Hepatocyte (in vitro differentiated cells): Measurements from ENCODE around the gene GNAL. TPM values are rescaled to one million over a fixed set of nuclear protein-coding genes. Genes with fewer than 3 reads are reported as not detected.

Source experiments
- DNase-seq: peaks from one replicate; pipeline ENCODE4 v3.0.0-alpha.2; 2016; ENCODE audit warnings: low spot score
- H2AFZ ChIP-seq: fragments of 200-600 bp; sonication (generic); 2 replicates; pipeline ENCODE4 v1.6.0; 2016; ENCODE audit warnings: antibody characterized with exemption, mild to moderate bottlenecking
- H3K27ac ChIP-seq: fragments of 200-600 bp; sonication (generic); 2 replicates; pipeline ENCODE4 v1.5.1; 2016; ENCODE audit warnings: mild to moderate bottlenecking
- H3K27me3 ChIP-seq: fragments of 200-600 bp; sonication (generic); 2 replicates; pipeline ENCODE4 v1.6.1; 2016
- H3K36me3 ChIP-seq: fragments of 200-600 bp; sonication (generic); replicated peaks from 2 replicates; pipeline ENCODE4 v1.5.1; 2016; ENCODE audit warnings: low read depth; ENCODE audit not compliant: insufficient read depth
- H3K4me1 ChIP-seq: fragments of 200-600 bp; sonication (generic); 2 replicates; pipeline ENCODE4 v1.5.1; 2016; ENCODE audit warnings: mild to moderate bottlenecking, moderate library complexity; ENCODE audit not compliant: insufficient read depth
- H3K4me2 ChIP-seq: fragments of 200-600 bp; sonication (generic); 2 replicates; pipeline ENCODE4 v1.6.0; 2016
- H3K4me3 ChIP-seq: fragments of 200-600 bp; sonication (generic); 2 replicates; pipeline ENCODE4 v1.5.1; 2016; ENCODE audit warnings: mild to moderate bottlenecking
- H3K79me2 ChIP-seq: fragments of 200-600 bp; sonication (generic); 2 replicates; pipeline ENCODE4 v1.6.0; 2017; ENCODE audit warnings: mild to moderate bottlenecking
- H3K9me2 ChIP-seq: fragments of 200-600 bp; sonication (generic); replicated peaks from 2 replicates; pipeline ENCODE4 v1.6.0; 2017; ENCODE audit warnings: mild to moderate bottlenecking; ENCODE audit not compliant: insufficient read depth
- H3K9me3 ChIP-seq: fragments of 200-600 bp; sonication (generic); 2 replicates; pipeline ENCODE4 v1.5.1; 2016; ENCODE audit warnings: low read depth, mild to moderate bottlenecking
- H4K20me1 ChIP-seq: fragments of 200-600 bp; sonication (generic); 2 replicates; pipeline ENCODE4 v1.6.0; 2016; ENCODE audit warnings: mild to moderate bottlenecking; ENCODE audit not compliant: insufficient read depth, poor library complexity, severe bottlenecking
- EZH2 ChIP-seq: fragments of 200-600 bp; sonication (generic); IDR thresholded peaks from 2 replicates; pipeline ENCODE4 v1.6.1; 2016; ENCODE audit warnings: antibody characterized with exemption, mild to moderate bottlenecking, borderline replicate concordance
- EZH2phosphoT487 ChIP-seq: fragments of 200-600 bp; sonication (generic); IDR thresholded peaks from one replicate; pipeline ENCODE4 v1.6.1; 2018; ENCODE audit warnings: antibody characterized with exemption, mild to moderate bottlenecking, low read depth, moderate library complexity; ENCODE audit not compliant: unreplicated experiment, severe bottlenecking
- WGBS: methylation state at CpG from one replicate; pipeline ENCODE4 v1.1.6; 2016; ENCODE audit warnings: low lambda C conversion rate; ENCODE audit errors: missing lambda C conversion rate; 5-methylcytosine and 5-hydroxymethylcytosine counted together
- polyA plus RNA-seq: library from polyadenylated mRNA; unstranded; fragments of >200 nt; fragmentation: Nextera tagmentation; extraction: Ambion mirVana; gene quantifications from 2 replicates; pipeline ENCODE4 v1.2.1, GENCODE V29; 2016
- total RNA-seq: library from RNA; depleted of rRNA; stranded (reverse); fragments of >200 nt; gene quantifications from 2 replicates; pipeline ENCODE4 v1.2.3, GENCODE V29; 2014
- TF ChIP-seq, protein P1 (sequence below): fragments of 200-600 bp; sonication (generic); IDR thresholded peaks from 2 replicates; pipeline ENCODE4 v1.5.1; 2016; ENCODE audit warnings: antibody characterized with exemption, mild to moderate bottlenecking; ENCODE audit not compliant: poor library complexity

GNAL gene
- total and polyA plus RNA-seq, 2 experiments from 2014 or later = 4.4 to 5.2 TPM

DNA sequence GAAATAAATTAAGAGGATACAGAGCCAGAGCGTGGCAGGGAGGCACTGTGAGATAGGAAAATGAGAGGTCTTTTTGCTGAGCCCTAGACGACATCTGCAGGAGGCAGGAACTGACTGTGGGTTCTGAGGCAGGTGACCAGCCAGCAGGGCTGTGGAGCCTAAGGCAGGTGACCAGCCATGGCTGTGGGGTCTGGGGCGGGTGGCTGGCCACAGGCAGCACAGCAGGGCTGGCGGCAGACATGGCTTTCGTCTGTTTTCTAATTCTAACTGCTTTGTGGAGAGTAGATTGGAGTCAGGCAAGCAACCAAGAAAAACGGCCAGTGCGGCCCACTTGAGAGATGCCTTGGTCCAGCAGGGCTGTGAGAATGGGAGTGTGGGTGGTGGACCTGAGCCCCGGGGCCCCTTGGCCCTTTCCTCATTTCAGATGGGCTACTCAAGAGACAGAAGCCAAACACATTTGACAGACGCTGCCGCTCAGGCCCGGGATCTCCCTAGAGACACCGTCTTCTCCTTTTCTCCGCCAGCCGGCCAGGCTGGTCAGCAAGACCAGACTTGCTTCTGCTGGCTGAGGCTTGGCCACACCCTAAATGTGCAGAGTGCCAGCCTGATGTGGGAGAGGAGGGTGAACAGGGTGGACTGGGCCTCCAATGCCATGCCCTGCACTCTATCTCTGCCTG is 19.7 kb upstream of the GNAL start:
- no peak overlapping the region for H2AFZ ChIP-seq

DNA sequence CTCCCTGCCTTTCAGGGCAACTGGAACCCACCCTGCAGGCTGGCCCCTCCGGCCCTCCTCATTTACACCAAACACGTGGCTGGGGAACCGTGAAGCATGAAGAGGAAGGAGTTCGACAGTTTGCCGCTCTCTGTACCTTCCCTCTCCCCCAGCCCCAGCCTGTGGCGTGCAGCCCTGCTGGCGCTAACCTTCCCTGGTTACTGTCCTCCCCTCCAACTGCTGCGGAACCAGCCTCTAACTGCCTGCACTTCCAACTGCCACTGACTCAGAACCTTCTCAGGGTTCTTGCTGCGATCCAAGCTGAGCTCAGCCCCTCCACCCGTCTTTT is 19.2 kb upstream of the GNAL start:
- DNase-seq = no peak
- Histone ChIP-seq H3K4me1 (no peaks in the 10 kb centered on the region), H2AFZ (no peak overlapping the region), H3K36me3 (no peaks in the 10 kb centered on the region), H3K9me3 (no peaks in the 10 kb centered on the region), H4K20me1 (no peaks in the 10 kb centered on the region), H3K4me3 (no peak overlapping the region), H3K79me2 (no peaks in the 10 kb centered on the region), H3K9me2 (no peaks in the 10 kb centered on the region), H3K27me3 (peaks cover 2% of the 10 kb centered on the region), H3K4me2 (no peak overlapping the region), H3K27ac (no peak overlapping the region)
- WGBS = 86% methylated on average over 10 of the region's 10 CpGs
- TF ChIP-seq, protein P1, sequence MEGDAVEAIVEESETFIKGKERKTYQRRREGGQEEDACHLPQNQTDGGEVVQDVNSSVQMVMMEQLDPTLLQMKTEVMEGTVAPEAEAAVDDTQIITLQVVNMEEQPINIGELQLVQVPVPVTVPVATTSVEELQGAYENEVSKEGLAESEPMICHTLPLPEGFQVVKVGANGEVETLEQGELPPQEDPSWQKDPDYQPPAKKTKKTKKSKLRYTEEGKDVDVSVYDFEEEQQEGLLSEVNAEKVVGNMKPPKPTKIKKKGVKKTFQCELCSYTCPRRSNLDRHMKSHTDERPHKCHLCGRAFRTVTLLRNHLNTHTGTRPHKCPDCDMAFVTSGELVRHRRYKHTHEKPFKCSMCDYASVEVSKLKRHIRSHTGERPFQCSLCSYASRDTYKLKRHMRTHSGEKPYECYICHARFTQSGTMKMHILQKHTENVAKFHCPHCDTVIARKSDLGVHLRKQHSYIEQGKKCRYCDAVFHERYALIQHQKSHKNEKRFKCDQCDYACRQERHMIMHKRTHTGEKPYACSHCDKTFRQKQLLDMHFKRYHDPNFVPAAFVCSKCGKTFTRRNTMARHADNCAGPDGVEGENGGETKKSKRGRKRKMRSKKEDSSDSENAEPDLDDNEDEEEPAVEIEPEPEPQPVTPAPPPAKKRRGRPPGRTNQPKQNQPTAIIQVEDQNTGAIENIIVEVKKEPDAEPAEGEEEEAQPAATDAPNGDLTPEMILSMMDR = no peak
- TF ChIP-seq EZH2phosphoT487 (no peak), EZH2 (no peak)

More for the DNA sequence above, 19.7 kb upstream of the GNAL start:
- DNase-seq = no peak
- 83% methylated on average over 14 of the region's 14 CpGs for WGBS
- Histone ChIP-seq H3K27me3 (peaks cover 7% of the 10 kb centered on the region), H4K20me1 (no peaks in the 10 kb centered on the region), H3K27ac (no peak overlapping the region), H3K4me2 (no peak overlapping the region), H3K36me3 (no peaks in the 10 kb centered on the region), H3K4me1 (no peaks in the 10 kb centered on the region), H3K79me2 (no peaks in the 10 kb centered on the region), H3K4me3 (no peak overlapping the region), H3K9me2 (no peaks in the 10 kb centered on the region), H3K9me3 (no peaks in the 10 kb centered on the region)
- no peak for TF ChIP-seq EZH2
- TF ChIP-seq, protein P1 = no peak
- TF ChIP-seq EZH2phosphoT487 = no peak

DNA sequence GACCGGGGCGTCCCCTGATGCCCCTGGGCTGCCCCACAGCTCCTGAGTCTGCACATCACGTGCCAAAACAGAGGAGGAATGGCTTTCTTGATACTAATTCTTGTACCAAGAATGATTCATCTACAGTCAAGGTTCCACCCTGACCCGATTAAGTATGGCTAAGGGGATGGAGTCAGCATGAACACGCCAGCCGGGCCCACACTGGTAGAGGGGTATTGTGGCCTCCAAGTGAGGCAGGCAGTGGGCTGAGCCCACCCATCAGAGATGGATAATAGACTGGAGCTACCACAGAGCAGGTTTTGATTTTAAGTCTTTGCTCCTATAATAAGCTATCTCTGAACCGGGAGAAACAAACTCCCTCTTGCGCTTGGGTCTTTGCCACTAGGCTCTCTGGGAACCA is 17.9 kb upstream of the GNAL start:
- TF ChIP-seq EZH2phosphoT487 = no peak
- no peak for TF ChIP-seq EZH2
- TF ChIP-seq, protein P1 = no peak
- WGBS = 94% methylated on average over 8 of the region's 8 CpGs

More for the DNA sequence above, 17.9 kb upstream of the GNAL start:
- no peaks in the 10 kb centered on the region for H3K79me2 ChIP-seq
- no peaks in the 10 kb centered on the region for H3K9me2 ChIP-seq
- DNase-seq = no peak
- H3K4me3 ChIP-seq = no peak overlapping the region
- no peaks in the 10 kb centered on the region for H3K9me3 ChIP-seq
- no peaks in the 10 kb centered on the region for H4K20me1 ChIP-seq
- no peaks in the 10 kb centered on the region for H3K36me3 ChIP-seq
- no peak overlapping the region for H2AFZ ChIP-seq
- no peak overlapping the region for H3K4me2 ChIP-seq
- no peak overlapping the region for H3K27ac ChIP-seq
- no peaks in the 10 kb centered on the region for H3K4me1 ChIP-seq
- no peaks in the 10 kb centered on the region for H3K27me3 ChIP-seq
